Left forelimb (tissue), 1 donor: ENCODE data around the gene TBXAS1.

Experiments
- DNase-seq: peaks from one replicate; pipeline ENCODE4 v3.0.0-alpha.2; 2018; ENCODE audit warnings: low spot score

Gene TBXAS1

DNA sequence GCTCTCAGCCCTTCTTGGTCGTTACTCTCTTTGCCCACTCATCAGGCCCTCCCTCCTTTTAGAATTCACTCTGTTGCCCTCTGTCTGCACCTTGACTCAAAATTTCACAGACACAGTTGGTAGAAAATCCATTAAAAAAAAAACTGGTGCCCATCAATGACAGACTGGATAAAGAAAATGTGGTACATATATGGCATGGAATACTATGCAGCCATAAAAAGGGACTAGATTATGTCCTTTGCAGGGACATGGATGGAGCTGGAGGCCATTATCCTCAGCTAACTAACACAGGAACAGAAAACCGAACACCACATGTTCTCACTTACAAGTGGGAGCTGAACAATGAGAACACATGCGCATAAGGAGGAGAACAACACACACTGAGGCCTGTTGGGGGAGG is 118.0 kb downstream of the TBXAS1 start:
- no peak for DNase-seq

DNA sequence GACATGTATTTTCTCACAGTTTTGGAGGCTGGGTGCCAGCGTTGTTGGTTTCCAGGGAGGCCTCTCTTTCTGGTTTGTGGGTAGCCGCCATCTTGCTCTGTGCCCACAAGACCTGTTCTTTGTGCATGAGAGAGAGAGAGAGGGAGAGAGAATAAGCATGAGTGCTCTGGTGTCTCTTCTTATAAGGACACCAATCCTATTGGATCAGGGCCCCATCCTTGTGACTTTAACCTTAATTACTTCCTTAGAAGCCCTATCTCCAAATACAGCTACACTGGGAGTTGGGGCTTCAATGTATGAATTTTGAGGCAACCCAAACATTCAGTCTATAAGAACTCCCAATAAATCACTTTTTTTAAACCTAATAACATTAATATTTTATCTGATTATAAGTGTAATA is 119.1 kb downstream of the TBXAS1 start:
- DNase-seq: no peak

DNA sequence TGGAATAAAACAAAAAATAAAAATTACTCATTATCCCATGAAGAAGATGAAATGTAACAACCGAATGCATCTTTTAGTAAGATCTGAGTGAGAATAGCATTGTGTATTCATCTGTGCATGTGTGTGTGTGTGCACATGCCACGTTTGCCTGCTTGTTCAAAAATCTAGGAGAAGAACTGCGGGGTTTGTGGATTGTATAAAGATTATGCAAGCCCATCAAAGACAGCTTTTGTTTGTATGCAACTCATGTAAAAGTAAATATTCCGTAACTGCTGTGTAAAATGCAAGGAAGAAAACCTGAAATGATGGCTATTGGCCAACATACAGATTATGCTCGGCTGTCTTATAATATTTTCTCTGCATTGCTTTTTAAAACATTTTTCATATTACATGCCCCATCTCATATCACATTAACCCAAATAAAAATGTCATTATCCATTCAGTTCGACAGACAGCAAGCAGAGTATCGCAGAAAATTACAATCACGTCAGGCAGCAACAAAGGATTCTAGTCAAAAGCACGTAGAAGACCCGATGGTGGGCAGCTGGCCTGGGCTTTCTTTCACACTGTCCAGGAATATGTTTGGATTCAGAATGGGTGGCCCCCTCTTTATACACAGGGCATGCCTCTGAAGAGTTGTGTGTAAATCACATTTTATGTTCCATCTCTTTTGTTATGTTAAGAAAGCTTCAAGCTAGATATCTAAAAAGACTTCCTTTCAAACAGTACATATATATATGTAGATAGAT is 119.7 kb downstream of the TBXAS1 start:
- DNase-seq: no peak

DNA sequence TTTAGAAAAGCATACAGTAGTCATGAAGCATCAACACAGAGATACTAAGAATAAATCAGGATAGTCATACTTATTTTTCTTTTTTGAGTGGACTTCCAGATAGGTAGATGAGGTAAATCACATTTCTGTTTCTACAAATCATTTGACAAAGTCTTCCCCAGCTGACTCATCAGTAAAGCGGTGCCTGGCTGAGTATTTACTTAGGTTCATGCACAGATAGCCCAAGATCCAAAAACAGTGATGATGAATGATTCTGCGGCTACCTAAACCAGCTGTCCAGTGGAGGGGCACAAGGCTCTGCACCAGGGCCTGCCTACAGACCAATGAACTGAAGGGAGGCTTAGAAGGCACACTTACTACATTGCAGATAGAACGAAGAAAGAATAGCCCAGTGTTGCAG is 120.6 kb downstream of the TBXAS1 start:
- no peak for DNase-seq

DNA sequence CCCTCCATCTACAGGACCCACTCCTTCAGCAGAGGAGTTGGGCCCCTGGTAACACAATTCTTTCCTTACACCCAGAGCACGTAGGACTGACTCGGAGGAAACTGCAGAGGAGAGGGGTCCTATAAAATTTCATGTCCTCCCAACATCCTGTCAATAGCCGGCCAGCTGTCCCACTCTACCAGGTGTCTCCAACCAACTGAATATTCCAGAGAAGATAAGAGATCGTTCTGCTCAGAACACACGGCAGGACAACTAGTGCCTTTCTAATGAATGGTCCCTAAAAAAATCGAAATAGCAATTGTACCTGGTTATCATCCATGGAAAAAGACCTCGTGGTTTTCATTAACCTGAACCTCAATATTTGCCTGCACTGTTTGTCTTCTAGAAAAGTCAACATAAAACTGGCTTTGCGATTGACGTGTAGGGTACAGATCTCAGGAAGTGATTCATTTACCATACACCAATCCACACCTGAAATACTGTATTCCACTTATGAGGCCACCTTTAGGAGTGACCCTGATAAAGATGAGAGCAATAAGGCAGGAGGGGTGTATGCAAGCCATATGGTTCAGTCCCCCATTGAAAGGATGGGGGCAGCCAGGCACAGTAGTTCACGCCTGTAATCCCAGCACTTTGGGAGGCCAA is 121.9 kb downstream of the TBXAS1 start:
- no peak for DNase-seq

DNA sequence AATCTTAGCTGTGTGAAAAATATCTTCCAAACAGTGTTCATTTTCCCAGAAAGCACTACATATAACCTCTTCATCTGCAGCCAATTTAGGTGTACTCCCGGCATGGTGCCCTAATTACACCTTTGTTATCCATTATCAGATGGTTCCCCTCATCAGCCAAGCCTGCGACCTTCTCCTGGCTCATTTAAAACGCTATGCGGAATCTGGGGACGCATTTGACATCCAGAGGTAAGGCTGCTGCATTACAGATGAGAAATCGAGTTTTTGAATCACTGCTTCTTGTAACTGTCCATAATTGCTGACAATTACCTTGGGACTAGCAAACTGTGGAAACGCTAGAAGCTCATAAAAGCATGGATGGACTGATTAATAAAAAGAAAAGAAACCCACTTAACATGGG is 124.2 kb downstream of the TBXAS1 start:
- DNase-seq: no peak

DNA sequence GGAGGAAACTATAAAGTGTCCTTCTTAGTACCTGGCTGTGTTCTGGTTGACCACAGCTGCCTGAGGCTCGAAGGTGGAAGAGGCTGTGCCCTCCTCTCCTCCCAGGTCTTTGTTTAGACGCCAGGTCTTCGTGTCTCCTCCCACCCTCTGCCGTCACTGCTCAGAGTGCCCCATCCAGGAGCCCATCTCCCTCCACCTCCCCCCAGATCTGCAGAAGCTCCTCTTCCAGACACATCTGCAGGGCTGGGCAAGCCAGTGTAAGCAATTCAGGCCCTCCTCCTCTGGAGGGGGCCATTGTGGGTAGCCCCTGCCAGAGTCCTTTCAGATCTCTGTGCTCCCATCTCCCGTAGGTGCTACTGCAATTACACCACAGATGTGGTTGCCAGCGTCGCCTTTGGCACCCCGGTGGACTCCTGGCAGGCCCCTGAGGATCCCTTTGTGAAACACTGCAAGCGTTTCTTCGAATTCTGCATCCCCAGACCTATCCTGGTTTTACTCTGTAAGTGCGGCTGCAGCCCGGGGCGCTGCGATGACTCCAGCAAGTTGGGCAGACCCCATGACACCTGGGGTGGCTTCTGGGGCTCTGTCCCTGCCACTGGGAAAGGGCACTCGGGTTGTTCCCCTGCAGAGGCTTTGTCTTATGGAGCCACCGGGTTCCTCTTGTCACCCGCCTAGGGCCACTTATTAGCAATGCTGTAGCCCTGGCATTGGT is 126.2 kb downstream of the TBXAS1 start:
- no peak for DNase-seq

DNA sequence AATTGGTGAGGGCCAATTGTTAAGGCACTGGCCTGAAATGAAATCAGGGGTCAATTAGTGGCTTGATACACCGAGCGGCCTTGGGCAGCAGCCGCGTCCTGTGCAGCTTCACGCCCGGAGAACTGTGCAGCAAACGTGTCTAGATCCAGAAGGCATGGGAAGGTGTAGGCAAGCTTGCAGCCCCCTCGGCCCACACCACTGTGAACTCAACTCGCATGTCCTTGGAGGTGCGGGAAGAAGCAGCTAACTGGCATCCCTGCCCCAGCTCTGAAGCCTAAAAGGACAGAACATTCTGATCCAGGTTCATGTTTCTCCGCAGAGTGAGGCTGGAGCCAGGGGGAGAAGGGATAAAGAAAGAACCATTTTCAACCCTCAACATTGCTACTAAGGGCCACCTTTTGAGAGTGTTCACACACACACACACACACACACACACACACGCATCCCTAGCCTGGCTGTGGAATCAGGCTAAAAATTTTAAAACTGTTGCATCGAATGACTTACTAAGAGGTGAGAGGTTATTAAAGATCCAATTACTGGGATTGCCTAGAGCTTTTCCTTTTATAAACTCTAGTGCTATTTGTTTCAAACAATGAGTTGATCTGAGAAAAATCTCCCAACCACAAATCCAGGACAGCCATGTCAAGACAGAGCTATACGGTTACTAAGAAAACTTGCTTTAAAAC is 129.7 kb downstream of the TBXAS1 start:
- DNase-seq: no peak

DNA sequence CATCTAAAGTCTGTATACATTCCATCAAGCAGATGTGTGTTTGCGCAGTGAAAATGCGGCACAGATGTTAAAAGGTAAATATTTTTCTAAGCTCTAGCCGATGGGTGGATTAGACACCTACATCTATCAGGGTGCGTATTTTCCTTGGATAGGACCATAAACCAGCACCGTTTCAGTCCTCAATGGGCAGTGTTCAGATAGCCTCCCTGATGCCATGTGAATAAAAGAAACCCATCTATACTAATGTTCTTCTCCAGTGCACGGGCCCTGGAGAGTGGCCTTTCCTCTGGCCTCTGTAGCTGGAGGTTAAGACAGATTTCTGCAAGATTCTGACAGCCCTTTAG is 130.2 kb downstream of the TBXAS1 start:
- no peak for DNase-seq

DNA sequence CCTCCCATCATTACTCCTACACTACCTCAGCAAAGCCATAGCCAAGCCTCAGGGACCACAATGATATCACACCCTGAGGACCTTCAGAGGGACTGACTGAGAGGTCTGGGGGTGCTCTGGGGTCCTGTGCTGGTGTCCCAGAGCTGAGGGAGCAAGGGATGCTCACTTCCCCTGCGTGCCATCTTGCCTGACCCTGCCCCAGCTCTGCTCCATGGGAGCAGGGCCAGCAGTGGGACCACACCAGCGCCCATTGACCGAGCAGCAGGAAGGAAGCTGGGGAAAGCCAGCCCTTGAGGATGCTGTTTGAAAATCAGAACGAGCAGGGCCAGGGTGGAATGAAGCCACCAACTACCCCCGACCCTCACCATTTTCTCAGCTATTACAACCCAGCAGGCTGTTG is 130.7 kb downstream of the TBXAS1 start:
- no peak for DNase-seq

DNA sequence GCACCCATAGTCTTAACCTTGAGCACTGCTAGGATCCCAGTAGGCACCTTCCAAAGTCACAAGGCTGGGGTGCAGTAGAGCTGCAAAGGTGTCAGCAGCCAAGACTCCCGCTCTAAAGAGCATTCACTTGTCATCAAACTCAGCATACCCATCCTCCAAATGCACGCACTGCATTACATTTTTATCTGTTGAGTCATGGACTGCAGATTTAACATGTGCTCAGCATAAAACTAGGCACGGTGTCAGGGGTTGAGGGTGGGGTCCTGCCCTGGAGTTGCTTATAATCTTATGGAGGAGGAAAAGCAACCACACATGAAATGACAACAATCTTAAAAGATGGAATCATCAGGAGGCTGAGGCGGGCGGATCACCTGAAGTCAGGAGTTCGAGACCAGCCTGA is 131.1 kb downstream of the TBXAS1 start:
- no peak for DNase-seq

DNA sequence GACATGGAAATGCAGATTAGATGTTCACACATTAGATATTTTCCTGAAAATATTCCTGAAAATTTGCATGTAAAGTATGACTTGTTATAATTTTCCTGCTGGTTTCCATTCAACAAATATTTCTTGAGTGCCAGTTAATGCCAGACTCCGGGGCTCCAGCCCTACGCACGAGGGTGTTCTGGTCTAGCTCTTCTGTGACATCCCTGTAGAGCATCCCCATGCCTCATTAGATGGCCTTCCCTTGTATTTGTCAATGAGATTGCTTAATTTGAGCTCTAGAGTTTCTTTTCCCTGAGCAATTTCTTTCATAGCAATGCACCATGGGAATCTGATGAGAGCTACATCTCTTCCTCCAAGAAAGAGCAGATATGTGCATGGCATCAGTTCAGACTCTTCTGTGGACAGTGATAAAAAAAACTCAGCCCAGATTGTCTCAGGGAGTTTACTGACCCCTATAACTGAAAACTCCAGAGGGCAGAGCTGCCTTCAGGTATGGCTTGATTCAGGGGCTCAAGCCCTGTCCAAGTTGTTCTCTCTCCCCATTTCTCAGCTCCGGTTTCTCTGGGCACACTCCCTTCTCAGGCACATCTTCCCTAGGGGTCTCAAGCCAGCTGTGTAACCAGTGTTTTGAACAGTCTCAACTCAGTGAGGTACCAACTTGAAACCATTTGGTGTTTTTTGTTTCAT is 137.0 kb downstream of the TBXAS1 start:
- no peak for DNase-seq

DNA sequence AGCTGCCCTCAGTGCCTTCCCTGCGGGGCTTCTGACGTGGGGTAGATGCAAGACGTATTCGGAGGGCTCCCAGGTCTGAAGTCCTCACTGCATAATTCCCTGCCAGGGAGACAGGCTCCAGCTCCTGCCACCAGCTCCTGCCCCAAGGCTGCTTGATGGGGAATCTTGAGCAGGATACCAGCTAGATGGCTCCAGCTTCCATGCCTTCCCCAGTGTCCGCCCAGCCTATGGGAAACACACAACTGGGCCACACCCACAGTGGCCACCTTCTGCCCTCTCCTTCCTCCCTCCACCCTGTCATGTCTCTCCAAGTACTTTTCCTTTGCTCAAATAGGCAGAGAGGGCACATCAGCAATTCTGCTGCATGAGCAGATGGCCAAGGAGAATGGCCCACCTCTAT is 137.9 kb downstream of the TBXAS1 start:
- DNase-seq: no peak

DNA sequence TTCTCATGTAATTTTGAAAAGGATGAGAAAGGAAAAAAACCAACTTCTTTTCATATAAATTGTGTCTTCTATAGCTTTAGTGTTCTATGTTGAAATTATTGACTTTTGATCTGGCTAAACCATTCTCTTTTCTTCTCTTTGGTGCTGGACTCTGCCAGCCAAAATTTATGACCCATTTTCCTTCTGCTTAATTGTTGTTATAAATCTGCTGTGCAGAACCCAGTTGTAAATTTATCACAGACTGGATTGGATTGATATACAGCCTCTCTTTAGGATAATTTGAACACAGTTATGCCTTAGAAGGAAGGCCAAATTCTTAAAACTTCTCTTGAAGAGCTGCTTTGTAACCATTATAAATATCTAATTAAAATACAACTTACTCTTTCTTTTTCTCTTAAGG is 139.9 kb downstream of the TBXAS1 start:
- DNase-seq: no peak

DNA sequence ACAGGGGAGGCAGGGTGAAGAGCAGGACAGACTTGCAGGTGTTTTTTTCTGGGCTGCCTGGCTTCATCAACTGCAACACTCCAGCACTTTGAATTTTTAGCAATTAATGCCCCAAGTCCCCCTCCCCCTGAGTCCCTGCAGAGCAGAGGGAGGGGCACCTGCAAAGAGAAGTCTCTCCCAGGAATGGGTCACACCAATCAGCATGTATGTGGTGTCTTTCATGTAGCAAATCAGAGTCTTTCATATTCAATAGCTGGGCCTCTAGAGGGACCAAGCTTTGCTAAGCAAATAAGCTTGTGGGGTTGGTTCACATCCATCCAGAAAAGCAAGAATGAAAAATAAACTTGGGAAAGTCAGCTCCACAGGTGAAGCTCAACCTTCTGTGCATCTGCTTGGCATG is 143.0 kb downstream of the TBXAS1 start:
- DNase-seq: peak; percentile 52

DNA sequence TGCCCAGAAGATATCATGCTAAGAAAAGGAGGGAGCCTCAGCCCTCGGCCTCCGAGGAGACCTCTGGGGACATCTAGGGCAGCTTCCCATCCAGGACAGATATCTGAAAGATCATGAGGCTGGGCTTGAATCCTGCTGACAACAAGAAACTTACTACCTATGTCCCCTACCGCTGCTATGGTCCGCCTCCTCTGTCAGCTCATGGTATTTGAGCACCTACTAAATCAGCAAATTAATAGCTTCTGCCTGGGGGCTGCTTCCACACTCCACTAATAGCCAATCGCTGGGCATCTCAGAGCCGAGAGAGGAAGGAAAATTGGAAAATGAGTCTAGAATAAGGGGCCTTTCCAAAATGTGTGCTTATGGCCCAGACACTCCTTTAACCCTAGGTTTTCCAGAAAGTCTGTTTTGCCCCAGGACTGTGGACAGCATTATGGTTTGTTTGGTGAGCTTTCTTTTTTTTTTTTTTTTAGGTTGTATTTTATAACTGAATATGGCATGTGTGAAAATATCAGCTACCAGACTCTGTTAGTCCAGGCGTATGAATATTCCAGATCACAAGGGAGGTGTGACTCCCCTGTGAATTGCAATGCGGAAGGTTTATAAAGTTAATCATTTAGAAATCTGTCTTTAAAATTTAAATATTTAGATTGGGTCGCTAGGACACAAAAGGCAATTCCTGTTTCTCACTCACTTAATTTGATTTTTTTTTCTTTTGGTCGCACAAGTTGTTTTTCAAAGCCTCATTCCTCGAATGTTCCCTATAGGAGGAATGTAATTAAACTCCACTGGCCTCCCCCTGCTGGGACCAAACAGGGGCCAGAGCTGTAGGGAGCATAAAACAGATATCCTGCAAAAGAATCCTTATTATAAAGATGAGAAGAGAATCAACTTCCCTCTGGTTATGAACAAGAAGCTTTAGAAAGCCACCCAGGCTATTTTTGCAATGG is 144.3 kb downstream of the TBXAS1 start:
- DNase-seq: peak; percentile 44

DNA sequence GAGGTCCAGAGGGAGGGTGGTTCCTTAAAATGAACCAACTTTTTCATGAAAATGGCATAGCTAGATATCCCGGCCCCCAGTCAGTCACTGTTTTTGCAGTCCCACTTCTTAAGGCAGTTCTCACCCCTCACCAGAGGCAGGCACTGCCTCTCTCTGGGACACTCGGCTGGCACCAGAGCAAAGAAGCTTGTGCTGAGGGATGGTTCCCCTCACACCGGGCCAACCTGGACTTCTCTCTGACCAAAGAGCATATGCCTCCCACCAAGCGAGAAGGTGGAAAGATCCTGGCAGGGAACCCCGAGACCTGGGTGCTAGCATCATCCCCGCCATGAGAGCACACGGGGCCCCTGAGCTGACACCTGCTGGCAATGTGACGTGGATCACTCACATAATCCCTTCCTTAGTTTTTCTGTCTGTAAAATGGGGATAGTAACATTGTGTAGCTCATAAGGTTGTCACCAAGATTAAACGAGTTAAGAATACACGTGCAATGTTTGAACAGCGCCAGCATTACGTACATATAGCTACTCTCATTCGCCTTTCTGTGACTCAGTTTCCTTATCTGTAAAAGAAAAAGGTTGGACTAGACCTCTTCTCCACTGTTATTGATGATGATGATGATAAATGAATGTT is 145.2 kb downstream of the TBXAS1 start:
- DNase-seq: no peak

DNA sequence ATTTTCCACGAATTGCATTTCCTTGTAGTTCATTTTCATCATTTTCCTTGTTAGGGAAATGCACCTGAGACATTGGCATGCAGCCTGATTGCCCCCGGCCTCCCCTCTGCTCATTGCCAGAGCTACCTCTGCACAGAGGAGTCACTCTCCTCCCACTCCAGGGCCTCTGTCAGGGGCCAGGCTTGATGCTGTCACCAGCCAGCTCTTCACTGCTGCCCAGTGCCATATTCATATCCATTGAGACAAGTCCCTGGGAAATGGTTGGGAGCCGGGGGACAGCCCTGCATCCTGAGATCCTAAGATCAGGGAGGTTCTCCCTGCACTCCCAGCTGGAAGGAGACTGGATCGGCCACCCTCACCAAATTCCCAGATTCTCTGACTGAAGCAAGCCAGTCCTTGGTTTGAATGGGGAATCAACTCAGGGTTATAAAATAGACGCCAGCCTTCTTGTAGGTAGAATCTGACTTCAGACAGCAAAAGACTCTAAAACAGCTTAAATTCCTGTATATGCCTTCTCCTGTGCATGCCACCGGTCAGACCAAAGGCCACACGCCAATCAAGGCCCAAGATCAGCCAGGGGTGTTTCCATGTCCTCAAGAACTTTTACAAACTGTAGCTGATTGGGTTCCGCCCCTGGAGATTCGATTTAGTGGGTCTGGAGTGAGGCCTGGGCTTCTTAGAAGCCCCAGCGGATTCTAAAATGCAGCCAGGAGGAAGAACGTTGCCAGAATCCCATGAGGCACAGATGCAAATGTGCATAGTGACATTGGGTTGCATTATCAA is 147.2 kb downstream of the TBXAS1 start:
- DNase-seq: no peak

DNA sequence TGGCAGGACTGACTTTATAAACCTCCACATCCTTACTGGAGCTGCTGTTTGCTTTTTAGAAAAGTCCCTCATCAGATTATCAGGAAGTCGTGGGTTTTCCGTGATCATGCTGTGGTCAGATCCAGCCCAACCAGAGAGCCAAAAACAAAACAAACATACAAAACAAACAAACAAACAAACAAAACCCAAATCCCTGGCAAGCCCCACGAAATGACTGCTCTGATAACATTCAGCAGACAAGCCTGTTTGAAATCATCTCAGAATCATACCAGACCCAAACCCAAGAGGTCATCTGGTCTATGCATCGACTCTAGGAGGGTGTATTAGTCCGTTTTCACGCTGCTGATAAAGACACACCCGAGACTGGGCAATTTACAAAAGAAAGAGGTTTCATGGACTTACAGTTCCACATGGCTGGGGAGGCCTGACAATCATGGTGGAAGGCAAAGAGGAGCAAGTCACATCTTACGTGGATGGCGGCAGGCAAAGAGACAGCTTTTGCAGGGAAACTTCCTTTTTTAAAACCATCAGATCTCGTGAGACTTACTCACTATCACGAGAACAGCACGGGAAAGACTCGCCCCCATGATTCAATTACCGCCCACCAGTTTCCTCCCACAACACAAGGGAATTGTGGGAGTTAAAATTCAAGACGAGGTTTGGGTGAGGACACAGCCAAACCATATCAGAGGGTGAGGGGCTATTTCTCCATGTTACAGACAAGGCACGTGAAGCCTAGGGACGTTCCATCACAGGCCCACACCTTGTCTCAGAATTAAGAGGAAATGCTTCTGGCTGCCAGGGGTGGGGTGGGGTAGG is 148.0 kb downstream of the TBXAS1 start:
- peak; percentile 5 for DNase-seq
